ENCODE data around the gene COPA. TPM values are rescaled to one million over a fixed set of nuclear protein-coding genes. Genes with fewer than 3 reads are reported as not detected.

Gene COPA
- total RNA-seq, 4 donors from 2014 or later: 172 to 334 (median 182) TPM

GRCh38 chr1:160342526-160342925 lies 524 bp downstream of the COPA start:
- intact Hi-C loops (cut with DNase I): no loop called here
- Histone ChIP-seq H3K4me3 (replicated peaks in 1 of 3) (peak overlapping the region; percentile 64 to 84 (median 81)), H3K4me1 (peaks cover 23 to 27% of the 10 kb centered on the region in 2 donors), H3K27me3 (no peaks in the 10 kb centered on the region), H3K36me3 (peaks cover 17 to 27% of the 10 kb centered on the region in 2 donors), H3K27ac (peak overlapping the region; percentile 34 to 89 (median 88)), H3K9me3 (no peaks in the 10 kb centered on the region)
- 0% methylated on average over 7 of the region's 7 CpGs for WGBS, 2 donors
- TF ChIP-seq POLR2A (IDR thresholded peaks at IDR 0.05): no peak
- DNase-seq: peak in 1 of 2 donors; percentile 4

- H3K27ac ChIP-seq: no peak overlapping the region
- no peak overlapping the region for H3K4me3 ChIP-seq (replicated peaks in 1 of 3)
- H3K9me3 ChIP-seq: no peaks in the 10 kb centered on the region
- TF ChIP-seq CTCF (IDR thresholded peaks at IDR 0.05): no peak
- TF ChIP-seq POLR2A (IDR thresholded peaks at IDR 0.05): no peak
- intact Hi-C loops (cut with DNase I): no loop called here
- H3K27me3 ChIP-seq: no peaks in the 10 kb centered on the region
- DNase-seq: no peak
- 74 to 77% methylated on average over 2 of the region's 2 CpGs for WGBS, 2 donors
- peaks cover 23 to 27% of the 10 kb centered on the region in 2 donors for H3K4me1 ChIP-seq
- peaks cover 27 to 33% of the 10 kb centered on the region in 2 donors for H3K36me3 ChIP-seq
These were observed 2.2 kb downstream of the COPA start for GRCh38 chr1:160340866-160341265.

GRCh38 chr1:160340146-160340545 lies 2.9 kb downstream of the COPA start:
- no peak for DNase-seq
- peaks cover 23 to 27% of the 10 kb centered on the region in 2 donors for H3K4me1 ChIP-seq
- peaks cover 33 to 34% of the 10 kb centered on the region in 2 donors for H3K36me3 ChIP-seq
- no peak for TF ChIP-seq CTCF (IDR thresholded peaks at IDR 0.05)
- no peak for TF ChIP-seq POLR2A (IDR thresholded peaks at IDR 0.05)
- 85 to 89% methylated on average over 3 of the region's 3 CpGs for WGBS, 2 donors
- no peak overlapping the region for H3K4me3 ChIP-seq (replicated peaks in 1 of 3)
- no peak overlapping the region for H3K27ac ChIP-seq
- H3K27me3 ChIP-seq: no peaks in the 10 kb centered on the region
- intact Hi-C loops (cut with DNase I): no loop called here
- no peaks in the 10 kb centered on the region for H3K9me3 ChIP-seq

GRCh38 chr1:160338580-160338979 lies 4.5 kb downstream of the COPA start:
- Histone ChIP-seq H3K4me3 (replicated peaks in 1 of 3) (no peak overlapping the region), H3K4me1 (peaks cover 18 to 19% of the 10 kb centered on the region in 2 donors), H3K27ac (no peak overlapping the region), H3K9me3 (no peaks in the 10 kb centered on the region), H3K36me3 (peaks cover 38 to 48% of the 10 kb centered on the region in 2 donors), H3K27me3 (no peaks in the 10 kb centered on the region)
- no peak for TF ChIP-seq CTCF (IDR thresholded peaks at IDR 0.05)
- no peak for TF ChIP-seq POLR2A (IDR thresholded peaks at IDR 0.05)
- intact Hi-C loops (cut with DNase I): no loop called here
- DNase-seq: no peak
- 89% methylated on average over 4 of the region's 4 CpGs for WGBS, 2 donors

- H3K36me3 ChIP-seq: peaks cover 71 to 87% of the 10 kb centered on the region in 2 donors
- intact Hi-C loops (cut with DNase I): no loop called here
- H3K4me1 ChIP-seq: no peaks in the 10 kb centered on the region
- no peak overlapping the region for H3K27ac ChIP-seq
- H3K27me3 ChIP-seq: no peaks in the 10 kb centered on the region
- no peaks in the 10 kb centered on the region for H3K9me3 ChIP-seq
- no peak overlapping the region for H3K4me3 ChIP-seq (replicated peaks in 1 of 3)
- DNase-seq: no peak
- no peak for TF ChIP-seq CTCF (IDR thresholded peaks at IDR 0.05)
- no peak for TF ChIP-seq POLR2A (IDR thresholded peaks at IDR 0.05)
These were observed 10.5 kb downstream of the COPA start for GRCh38 chr1:160332516-160332915.

- no peak overlapping the region for H3K27ac ChIP-seq
- no peak for DNase-seq
- H3K27me3 ChIP-seq: no peaks in the 10 kb centered on the region
- H3K4me1 ChIP-seq: no peaks in the 10 kb centered on the region
- no peak for TF ChIP-seq CTCF (IDR thresholded peaks at IDR 0.05)
- TF ChIP-seq POLR2A (IDR thresholded peaks at IDR 0.05): no peak
- H3K36me3 ChIP-seq: peaks cover 86 to 94% of the 10 kb centered on the region in 2 donors
- H3K9me3 ChIP-seq: no peaks in the 10 kb centered on the region
- intact Hi-C loops (cut with DNase I): no loop called here
- no peak overlapping the region for H3K4me3 ChIP-seq (replicated peaks in 1 of 3)
These were observed 12.9 kb downstream of the COPA start for GRCh38 chr1:160330119-160330518.
